K562 (cell line): Measurements from ENCODE around the gene IL23A. TPM values are rescaled to one million over a fixed set of nuclear protein-coding genes. Genes with fewer than 3 reads are reported as not detected.
A peak's percentile ranks its signal among the peaks of the same experiment; 100 is the strongest.

ENCODE experiments used
- EGR1 ChIP-seq: fragments of 450-650 bp; conservative IDR thresholded peaks from 2 replicates; pipeline ENCODE4 v1.6.1; 2017; ENCODE audit warnings: mild to moderate bottlenecking
- FOXP4 ChIP-seq: sonication (generic); formaldehyde crosslinking; IDR thresholded peaks from 2 replicates; pipeline ENCODE4 v1.8.0; 2022; ENCODE audit warnings: mild to moderate bottlenecking, missing genetic modification reagents, borderline replicate concordance
- GTF2E2 ChIP-seq: fragments of 200-800 bp; sonication (Bioruptor generic); IDR thresholded peaks from 2 replicates; pipeline ENCODE4 v1.6.1; 2016; ENCODE audit warnings: missing genetic modification characterization, missing compliant biosample characterization
- LCOR ChIP-seq: sonication (generic); formaldehyde crosslinking; IDR thresholded peaks from 2 replicates; pipeline ENCODE4 v1.8.0; 2022; ENCODE audit warnings: mild to moderate bottlenecking, missing genetic modification reagents
- NFYB ChIP-seq: IDR thresholded peaks from 2 replicates; pipeline ENCODE4 v1.6.1; 2011; ENCODE audit warnings: mild to moderate bottlenecking, moderate library complexity; ENCODE audit not compliant: insufficient read length; ENCODE audit errors: extremely low read depth
- RAD51 ChIP-seq: fragments of 450-650 bp; IDR thresholded peaks from 2 replicates; pipeline ENCODE4 v1.7.1; 2016; ENCODE audit warnings: low read depth, mild to moderate bottlenecking, borderline replicate concordance
- RBM14 ChIP-seq: fragments of 200-400 bp; formaldehyde crosslinking; IDR thresholded peaks from 2 replicates; pipeline ENCODE4 v1.6.1; 2018; ENCODE audit warnings: low read depth, mild to moderate bottlenecking, low read length, moderate library complexity, borderline replicate concordance; ENCODE audit not compliant: insufficient read depth
- REST ChIP-seq, 2 experiments: fragments of 450-650 bp; formaldehyde crosslinking in 1 of 2; IDR thresholded peaks; 2 replicates each; pipeline versions ENCODE4 v1.4.0 to v1.6.1; 2014 to 2020; ENCODE audit warnings: mild to moderate bottlenecking in 2 of 2, borderline replicate concordance in 1 of 2, low read depth in 1 of 2
- SIX5 ChIP-seq, 2 experiments: IDR thresholded peaks; 2 replicates each; pipeline ENCODE4 v1.6.1; 2011; ENCODE audit warnings: low read length in 2 of 2, borderline replicate concordance in 1 of 2, low read depth in 1 of 2, mild to moderate bottlenecking in 1 of 2, moderate library complexity in 1 of 2; ENCODE audit not compliant: insufficient read depth in 1 of 2
- SRSF7 ChIP-seq: fragments of 200-400 bp; formaldehyde crosslinking; optimal IDR thresholded peaks from 2 replicates; pipeline ENCODE3; 2017; ENCODE audit warnings: mild to moderate bottlenecking, low read depth, low read length
- ZBTB17 ChIP-seq: fragments of 450-650 bp; formaldehyde crosslinking; IDR thresholded peaks from 2 replicates; pipeline ENCODE4 v1.4.0; 2020; ENCODE audit warnings: mild to moderate bottlenecking
- ZFX ChIP-seq: sonication (generic); formaldehyde crosslinking; IDR thresholded peaks from 2 replicates; pipeline ENCODE4 v1.8.0; 2022; ENCODE audit warnings: mild to moderate bottlenecking, missing genetic modification reagents, moderate library complexity
- ZKSCAN1 ChIP-seq: fragments of 150-350 bp; IDR thresholded peaks from 2 replicates; pipeline ENCODE4 v1.6.1; 2016; ENCODE audit warnings: low read depth, low read length
- ZNF184 ChIP-seq: sonication (generic); formaldehyde crosslinking; IDR thresholded peaks from 2 replicates; pipeline ENCODE4 v1.5.0; 2020; ENCODE audit warnings: missing genetic modification reagents
- ZNF316 ChIP-seq: fragments of 450-650 bp; IDR thresholded peaks from 2 replicates; pipeline ENCODE4 v1.6.1; 2016
- polyA plus RNA-seq, 8 experiments: library from polyadenylated mRNA; depleted of rRNA in 4 of 8; stranded (reverse) in 5 of 8; unstranded in 3 of 8; fragments of >200 nt; fragmentation: Nextera tagmentation in 2 of 8; fragmentation: Illumina TruSeq in 1 of 8; extraction: Ambion mirVana in 2 of 8; extraction: Trizol in 1 of 8; gene quantifications; 2 replicates each; pipeline versions ENCODE4 v1.2.1 to v1.2.3, GENCODE V29; 2011 to 2014; ENCODE audit warnings: inconsistent platforms in 1 of 8, missing spikeins in 1 of 8
- total RNA-seq, 7 experiments: library from RNA; depleted of rRNA in 6 of 7; stranded (reverse); fragments of >200 nt in 6 of 7; fragmentation: Illumina TruSeq in 2 of 7; extraction: Trizol in 2 of 7; gene quantifications; 2 replicates each; pipeline versions ENCODE4 v1.2.1 to v1.2.3, GENCODE V29; 2011 to 2021; ENCODE audit warnings: low replicate concordance in 1 of 7
- TF ChIP-seq, protein P1 (sequence below): sonication (generic); formaldehyde crosslinking; IDR thresholded peaks from 2 replicates; pipeline ENCODE4 v1.8.0; 2022; ENCODE audit warnings: missing genetic modification reagents, mild to moderate bottlenecking, borderline replicate concordance

IL23A gene
- total and polyA plus RNA-seq, 9 of the 15 experiments (the other 6 are each of a cell fraction or from before 2014, with no cell fraction given), result 4.4 to 37.2 (median 9.6) TPM

DNA sequence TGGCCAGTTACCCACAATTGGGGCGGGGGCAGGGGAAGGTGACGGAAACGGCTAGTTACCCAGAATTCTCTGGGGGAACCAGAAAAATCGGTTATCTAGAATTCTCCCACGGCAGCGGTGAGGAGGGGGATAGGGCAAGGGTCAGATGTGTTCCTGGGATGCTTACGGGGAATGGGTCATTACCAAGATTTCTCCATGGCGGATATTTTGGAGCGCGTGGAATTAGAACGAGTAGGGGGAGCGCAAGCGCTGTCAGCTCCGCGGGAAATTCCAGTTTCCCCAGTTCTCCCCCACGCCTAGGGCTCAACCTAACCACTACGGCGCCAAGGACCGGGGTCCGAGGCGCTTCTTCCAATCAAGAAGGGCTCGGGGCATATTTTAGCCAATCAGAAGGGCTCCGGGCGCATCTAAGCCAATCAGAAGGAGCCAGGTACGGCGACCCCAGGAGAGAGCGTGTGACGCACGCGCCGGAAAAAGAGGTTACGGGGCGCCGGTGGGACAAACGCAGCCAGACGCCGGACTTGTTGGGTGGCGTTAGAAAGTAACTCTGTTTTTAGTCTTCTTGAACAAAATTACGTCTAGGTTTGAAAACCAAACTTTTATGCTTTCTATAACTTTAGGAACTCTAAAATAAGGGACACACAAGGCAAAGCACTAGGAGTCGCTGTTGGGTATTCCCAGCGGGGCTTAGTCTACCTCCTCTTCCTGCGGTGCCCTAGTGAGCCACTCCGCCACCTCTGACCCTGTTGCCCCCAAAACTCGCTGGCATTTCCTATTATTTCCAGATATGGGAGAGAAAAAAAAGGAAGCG lies 4.8 kb upstream of the IL23A start, which contains the start of gene PAN2 (continued):
- TF ChIP-seq REST (IDR thresholded peaks at IDR 0.05; ENCODE audit: borderline replicate concordance) (no peak), REST (CRISPR knock-in tag; IDR thresholded peaks at IDR 0.05; ENCODE audit: low read depth) (no peak; the same call in 1 of the 2 replicates), ZNF316 (no peak), ZBTB17 (CRISPR knock-in tag) (peak; percentile 31; the same call in 1 of the 2 replicates), ZNF184 (CRISPR knock-in tag) (no peak), EGR1 (no peak; the same call in 1 of the 2 replicates), RBM14 (no peak), NFYB (peak; percentile 88), ZKSCAN1 (no peak), SRSF7 (no peak), RAD51 (no peak), LCOR (CRISPR knock-in tag) (no peak), SIX5 (IDR thresholded peaks at IDR 0.05; ENCODE audit: borderline replicate concordance in 1 of 2, insufficient read depth in 1 of 2, low read depth in 1 of 2, low read length in 2 of 2) (0 out of 4 replicates have a peak, but pooled peaks of 1 of the 2 experiments have one; percentile 17), GTF2E2 (tag) (peak; percentile 95), FOXP4 (CRISPR knock-in tag) (no peak), ZFX (peak; percentile 43; the same call in 1 of the 2 replicates)
- TF ChIP-seq, protein P1, sequence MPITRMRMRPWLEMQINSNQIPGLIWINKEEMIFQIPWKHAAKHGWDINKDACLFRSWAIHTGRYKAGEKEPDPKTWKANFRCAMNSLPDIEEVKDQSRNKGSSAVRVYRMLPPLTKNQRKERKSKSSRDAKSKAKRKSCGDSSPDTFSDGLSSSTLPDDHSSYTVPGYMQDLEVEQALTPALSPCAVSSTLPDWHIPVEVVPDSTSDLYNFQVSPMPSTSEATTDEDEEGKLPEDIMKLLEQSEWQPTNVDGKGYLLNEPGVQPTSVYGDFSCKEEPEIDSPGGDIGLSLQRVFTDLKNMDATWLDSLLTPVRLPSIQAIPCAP (CRISPR knock-in tag), result no peak
